DOHH2 (cell line): ENCODE measurements around the gene KRT82.

Experiments used
- EZH2phosphoT487 ChIP-seq: fragments of 200-600 bp; sonication (generic); IDR thresholded peaks from 2 replicates; pipeline ENCODE4 v1.6.1; 2017; ENCODE audit warnings: borderline replicate concordance, mild to moderate bottlenecking, antibody characterized with exemption, low read length, moderate library complexity, mixed read lengths
- TF ChIP-seq, protein P1 (sequence below): fragments of 200-600 bp; sonication (generic); IDR thresholded peaks from one replicate; pipeline ENCODE4 v1.5.1; 2014; ENCODE audit warnings: antibody characterized with exemption, mild to moderate bottlenecking, low read depth, low read length; ENCODE audit not compliant: poor library complexity, severe bottlenecking

- TF ChIP-seq, protein P1, sequence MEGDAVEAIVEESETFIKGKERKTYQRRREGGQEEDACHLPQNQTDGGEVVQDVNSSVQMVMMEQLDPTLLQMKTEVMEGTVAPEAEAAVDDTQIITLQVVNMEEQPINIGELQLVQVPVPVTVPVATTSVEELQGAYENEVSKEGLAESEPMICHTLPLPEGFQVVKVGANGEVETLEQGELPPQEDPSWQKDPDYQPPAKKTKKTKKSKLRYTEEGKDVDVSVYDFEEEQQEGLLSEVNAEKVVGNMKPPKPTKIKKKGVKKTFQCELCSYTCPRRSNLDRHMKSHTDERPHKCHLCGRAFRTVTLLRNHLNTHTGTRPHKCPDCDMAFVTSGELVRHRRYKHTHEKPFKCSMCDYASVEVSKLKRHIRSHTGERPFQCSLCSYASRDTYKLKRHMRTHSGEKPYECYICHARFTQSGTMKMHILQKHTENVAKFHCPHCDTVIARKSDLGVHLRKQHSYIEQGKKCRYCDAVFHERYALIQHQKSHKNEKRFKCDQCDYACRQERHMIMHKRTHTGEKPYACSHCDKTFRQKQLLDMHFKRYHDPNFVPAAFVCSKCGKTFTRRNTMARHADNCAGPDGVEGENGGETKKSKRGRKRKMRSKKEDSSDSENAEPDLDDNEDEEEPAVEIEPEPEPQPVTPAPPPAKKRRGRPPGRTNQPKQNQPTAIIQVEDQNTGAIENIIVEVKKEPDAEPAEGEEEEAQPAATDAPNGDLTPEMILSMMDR: no peak
- TF ChIP-seq EZH2phosphoT487: no peak
Observed at GRCh38 chr12:52370926-52371608, 35.1 kb downstream of the KRT82 start.
